GM12892 (cell line): ENCODE data around the gene ANKFN1.

Experiments
- DNase-seq: peaks from one replicate; pipeline ENCODE4 v3.0.0; 2011; ENCODE audit not compliant: insufficient read length
- FAIRE-seq: peaks from 2 replicates; lab custom pipeline; 2011; peaks lifted over from hg19 to GRCh38; lab: Jason Lieb, UNC
- POLR2A ChIP-seq: IDR thresholded peaks from 2 replicates; pipeline ENCODE4 v1.6.1; 2011; ENCODE audit warnings: low read depth, low read length, control low read depth
- POLR2AphosphoS5 ChIP-seq: IDR thresholded peaks from 2 replicates; pipeline ENCODE4 v1.6.1; 2011; ENCODE audit warnings: low read depth, low read length, control low read depth
- TAF1 ChIP-seq: IDR thresholded peaks from 2 replicates; pipeline ENCODE4 v1.6.1; 2011; ENCODE audit warnings: low read depth, mild to moderate bottlenecking, control low read depth, low read length, borderline replicate concordance

Gene ANKFN1

GRCh38 chr17:56505154-56505756 is 352.0 kb downstream of the ANKFN1 start:
- TF ChIP-seq TAF1, result no peak
- no peak for TF ChIP-seq POLR2AphosphoS5
- TF ChIP-seq POLR2A, result no peak
- DNase-seq (no peak), FAIRE-seq (no peak)

GRCh38 chr17:56506349-56506748 is 353.1 kb downstream of the ANKFN1 start:
- TF ChIP-seq TAF1 (no peak), POLR2AphosphoS5 (no peak), POLR2A (no peak)
- FAIRE-seq (no peak), DNase-seq (no peak)

- TF ChIP-seq TAF1 (no peak), POLR2A (no peak), POLR2AphosphoS5 (no peak)
- FAIRE-seq (no peak), DNase-seq (no peak)
Observed at GRCh38 chr17:56510554-56511342, 357.5 kb downstream of the ANKFN1 start.

- no peak for DNase-seq
- FAIRE-seq, result no peak
- TF ChIP-seq TAF1 (no peak), POLR2A (no peak), POLR2AphosphoS5 (no peak)
Observed at GRCh38 chr17:56514264-56514663, 361.0 kb downstream of the ANKFN1 start.

- no peak for DNase-seq
- TF ChIP-seq POLR2AphosphoS5 (no peak), POLR2A (no peak), TAF1 (no peak)
- FAIRE-seq, result no peak
Observed at GRCh38 chr17:56514899-56515298, 361.6 kb downstream of the ANKFN1 start.

GRCh38 chr17:56521414-56522141 is 368.3 kb downstream of the ANKFN1 start:
- no peak for FAIRE-seq
- no peak for DNase-seq
- TF ChIP-seq POLR2AphosphoS5 (no peak), TAF1 (no peak), POLR2A (no peak)

GRCh38 chr17:56523042-56523441 is 369.8 kb downstream of the ANKFN1 start:
- DNase-seq (no peak), FAIRE-seq (no peak)
- no peak for TF ChIP-seq POLR2A

GRCh38 chr17:56528696-56529095 is 375.4 kb downstream of the ANKFN1 start:
- no peak for FAIRE-seq
- TF ChIP-seq POLR2A, result no peak
- no peak for TF ChIP-seq POLR2AphosphoS5
- DNase-seq, result no peak

- DNase-seq, result no peak
- no peak for FAIRE-seq
- no peak for TF ChIP-seq TAF1
- no peak for TF ChIP-seq POLR2A
Observed at GRCh38 chr17:56532926-56533325, 379.7 kb downstream of the ANKFN1 start.

- FAIRE-seq (no peak), DNase-seq (no peak)
- TF ChIP-seq POLR2A (no peak), TAF1 (no peak), POLR2AphosphoS5 (no peak)
Observed at GRCh38 chr17:56536766-56537165, 383.5 kb downstream of the ANKFN1 start.

- DNase-seq, result no peak
Observed at GRCh38 chr17:56540836-56541235, 387.6 kb downstream of the ANKFN1 start.

GRCh38 chr17:56543280-56543679 is 390.0 kb downstream of the ANKFN1 start:
- no peak for DNase-seq
- TF ChIP-seq POLR2A (no peak), TAF1 (no peak), POLR2AphosphoS5 (no peak)
- no peak for FAIRE-seq

More at GRCh38 chr17:56540836-56541235, 387.6 kb downstream of the ANKFN1 start:
- no peak for FAIRE-seq
- TF ChIP-seq POLR2A, result no peak
- TF ChIP-seq POLR2AphosphoS5, result no peak
- TF ChIP-seq TAF1, result no peak
